Keratinocyte (primary cell): ENCODE results near the gene MVB12B. TPM values are rescaled to one million over a fixed set of nuclear protein-coding genes. Genes with fewer than 3 reads are reported as not detected.

Experiments used
- DNase-seq: peaks from one replicate; pipeline ENCODE4 v3.0.0-alpha.2; 2011; ENCODE audit warnings: low read depth, missing footprints, low spot score
- FAIRE-seq: peaks from 2 replicates; lab custom pipeline; 2011; peaks lifted over from hg19 to GRCh38; lab: Jason Lieb, UNC
- H2AFZ ChIP-seq: 2 replicates; pipeline ENCODE4 v1.6.0; 2012; ENCODE audit warnings: low read length, control low read depth, inconsistent platforms; ENCODE audit not compliant: control insufficient read depth
- H3K27ac ChIP-seq: 2 replicates; pipeline ENCODE4 v1.5.1; 2011; ENCODE audit warnings: low read length; ENCODE audit not compliant: control insufficient read depth, insufficient read depth
- H3K27me3 ChIP-seq: 3 replicates; pipeline ENCODE4 v1.6.0; 2011; ENCODE audit warnings: low read length; ENCODE audit not compliant: control insufficient read depth, insufficient read depth; ENCODE audit errors: extremely low read depth
- H3K36me3 ChIP-seq, 2 experiments: 2 replicates in 1 of 2; 3 replicates in 1 of 2; pipeline ENCODE4 v1.5.1; 2011; ENCODE audit warnings: low read length in 2 of 2, mild to moderate bottlenecking in 1 of 2; ENCODE audit not compliant: control insufficient read depth in 2 of 2, insufficient read depth in 2 of 2; ENCODE audit errors: extremely low read depth in 1 of 2
- H3K4me1 ChIP-seq: 3 replicates; pipeline ENCODE4 v1.5.1; 2011; ENCODE audit warnings: low read length; ENCODE audit not compliant: control insufficient read depth, insufficient read depth; ENCODE audit errors: extremely low read depth
- H3K4me2 ChIP-seq: 3 replicates; pipeline ENCODE4 v1.6.0; 2011; ENCODE audit warnings: low read depth, low read length; ENCODE audit not compliant: control insufficient read depth, insufficient read depth; ENCODE audit errors: extremely low read depth
- H3K4me3 ChIP-seq, 3 experiments: fragments of 200-600 bp in 1 of 3; sonication (generic) in 1 of 3; 2 replicates in 2 of 3; 3 replicates in 1 of 3; pipeline ENCODE4 v1.5.1; 2011 to 2016; ENCODE audit warnings: low read length in 3 of 3, mild to moderate bottlenecking in 3 of 3, control low read depth in 2 of 3, inconsistent platforms in 1 of 3, low read depth in 1 of 3, mixed read lengths in 1 of 3, mixed run types in 1 of 3, moderate library complexity in 1 of 3; ENCODE audit not compliant: control insufficient read depth in 2 of 3, insufficient read depth in 2 of 3; ENCODE audit errors: extremely low read depth in 1 of 3
- H3K79me2 ChIP-seq: 2 replicates; pipeline ENCODE4 v1.6.0; 2012; ENCODE audit warnings: low read length; ENCODE audit not compliant: control insufficient read depth, insufficient read depth
- H3K9ac ChIP-seq: 3 replicates; pipeline ENCODE4 v1.6.0; 2011; ENCODE audit warnings: low read length; ENCODE audit not compliant: control insufficient read depth, insufficient read depth; ENCODE audit errors: extremely low read depth
- H3K9me1 ChIP-seq: 3 replicates; pipeline ENCODE4 v1.6.0; 2011; ENCODE audit warnings: low read length; ENCODE audit not compliant: control insufficient read depth, insufficient read depth; ENCODE audit errors: extremely low read depth
- H3K9me3 ChIP-seq: 2 replicates; pipeline ENCODE4 v1.5.1; 2012; ENCODE audit warnings: low read depth, low read length; ENCODE audit not compliant: control insufficient read depth
- H4K20me1 ChIP-seq: 3 replicates; pipeline ENCODE4 v1.6.0; 2011; ENCODE audit warnings: low read length; ENCODE audit not compliant: control insufficient read depth, insufficient read depth; ENCODE audit errors: extremely low read depth
- CTCF ChIP-seq, 3 experiments: IDR thresholded peaks in 1 of 3; conservative IDR thresholded peaks in 1 of 3; optimal IDR thresholded peaks in 1 of 3; 2 replicates in 2 of 3; 3 replicates in 1 of 3; pipeline versions ENCODE3 to v1.5.1; 2011; ENCODE audit warnings: low read length in 3 of 3, mild to moderate bottlenecking in 3 of 3, moderate library complexity in 2 of 3, control low read depth in 1 of 3, inconsistent platforms in 1 of 3; ENCODE audit not compliant: insufficient read depth in 2 of 3; ENCODE audit errors: extremely low read depth in 1 of 3
- EZH2 ChIP-seq: IDR thresholded peaks from one replicate; pipeline ENCODE4 v1.6.1; 2012; ENCODE audit warnings: inconsistent platforms, mild to moderate bottlenecking, low read length, moderate library complexity
- dilution Hi-C: fragments of 300-500 bp; cut with MboI; formaldehyde crosslinking; loops from one replicate; pipeline ENCODE4 v1.7.0; 2020; ENCODE audit warnings: low sequenced_read_pairs; ENCODE audit not compliant: extremely low pct_ligation_motif_present
- polyA plus RNA-seq, 5 experiments: library from polyadenylated mRNA; depleted of rRNA in 3 of 5; stranded (reverse) in 3 of 5; stranded (forward) in 1 of 5; unstranded in 1 of 5; fragments of >200 nt; gene quantifications; 1 replicate in 1 of 5; 2 replicates in 3 of 5; 3 replicates in 1 of 5; pipeline versions ENCODE4 v1.2.1 to v1.2.3, GENCODE V29; 2011 to 2012; ENCODE audit warnings: missing spikeins in 2 of 5, low read depth in 1 of 5, low replicate concordance in 1 of 5

Gene MVB12B
- polyA plus RNA-seq, 1 donor (not counting 4 experiments of a cell fraction or from before 2014, with no cell fraction given): 1.2 TPM

DNA sequence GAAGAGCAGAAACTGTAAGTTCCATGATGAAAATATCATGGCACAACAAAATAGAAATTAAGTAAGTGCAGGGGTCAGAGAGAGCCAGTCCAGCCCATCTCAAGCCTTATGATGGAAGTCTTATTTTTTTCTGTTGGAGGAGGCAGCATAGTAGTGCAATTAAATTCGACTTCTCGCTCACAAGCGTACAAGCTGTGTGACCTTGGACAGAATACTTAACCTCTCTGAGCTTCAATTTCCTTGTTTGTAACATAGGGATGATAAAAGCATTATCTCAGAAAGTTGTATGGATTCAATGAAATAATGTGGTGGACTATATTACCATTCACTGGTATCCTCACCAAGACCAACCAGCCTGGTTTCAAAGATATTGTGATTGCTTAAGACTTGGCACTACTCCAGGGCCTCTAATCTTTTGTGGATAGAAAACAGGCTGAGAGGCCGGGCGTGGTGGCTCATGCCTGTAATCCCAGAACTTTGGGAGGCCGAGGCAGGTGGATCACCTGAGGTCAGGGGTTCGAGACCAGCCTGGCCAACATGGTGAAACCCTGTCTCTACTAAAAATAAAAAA, 26.8 kb upstream of the MVB12B start:
- H3K79me2 ChIP-seq: no peaks in the 10 kb centered on the region
- no peak overlapping the region for H3K4me3 ChIP-seq
- no peak overlapping the region for H3K27ac ChIP-seq
- H3K36me3 ChIP-seq: no peaks in the 10 kb centered on the region
- TF ChIP-seq EZH2: no peak
- dilution Hi-C loops: no loop called here
- no peaks in the 10 kb centered on the region for H3K9me1 ChIP-seq
- DNase-seq (no peak), FAIRE-seq (no peak)
- H3K27me3 ChIP-seq: peaks cover 5% of the 10 kb centered on the region
- no peak overlapping the region for H2AFZ ChIP-seq
- no peak overlapping the region for H3K4me2 ChIP-seq
- H3K4me1 ChIP-seq: no peaks in the 10 kb centered on the region
- no peaks in the 10 kb centered on the region for H4K20me1 ChIP-seq
- H3K9ac ChIP-seq: no peak overlapping the region
- no peaks in the 10 kb centered on the region for H3K9me3 ChIP-seq

DNA sequence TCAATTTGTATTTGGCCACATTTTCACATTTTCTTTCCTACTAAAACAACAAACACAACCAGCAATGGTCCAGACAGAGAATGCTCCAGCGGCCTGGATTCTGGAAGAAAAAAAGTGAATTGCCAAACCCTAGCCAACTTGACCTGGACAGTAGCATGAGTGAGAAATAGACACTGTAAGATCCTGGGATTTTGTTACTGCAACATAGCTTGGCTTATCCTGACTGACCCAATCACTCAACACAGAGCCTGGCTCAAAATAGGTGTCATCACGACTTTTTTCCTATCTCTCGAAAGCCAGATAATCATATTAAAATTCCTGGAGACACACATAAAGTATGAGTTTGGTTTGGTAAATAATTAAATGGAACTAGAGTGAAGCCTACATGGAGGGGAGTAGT, 25.4 kb upstream of the MVB12B start:
- H3K79me2 ChIP-seq: no peaks in the 10 kb centered on the region
- DNase-seq (no peak), FAIRE-seq (no peak)
- no peaks in the 10 kb centered on the region for H3K36me3 ChIP-seq
- H3K27me3 ChIP-seq: peaks cover 5% of the 10 kb centered on the region
- no peak overlapping the region for H3K9ac ChIP-seq
- H3K27ac ChIP-seq: no peak overlapping the region
- H4K20me1 ChIP-seq: no peaks in the 10 kb centered on the region
- H3K4me1 ChIP-seq: no peaks in the 10 kb centered on the region
- H3K4me2 ChIP-seq: no peak overlapping the region
- no peaks in the 10 kb centered on the region for H3K9me1 ChIP-seq
- TF ChIP-seq EZH2 (no peak), CTCF (optimal IDR thresholded peaks at IDR 0.05 in 1 of 3, IDR thresholded peaks at IDR 0.05 in 1 of 3, conservative IDR thresholded peaks at IDR 0.05 in 1 of 3; ENCODE audit: extremely low read depth in 1 of 3, insufficient read depth in 2 of 3, low read length in 3 of 3) (no peak)
- H2AFZ ChIP-seq: no peak overlapping the region
- H3K9me3 ChIP-seq: no peaks in the 10 kb centered on the region
- no peak overlapping the region for H3K4me3 ChIP-seq
- dilution Hi-C loops: no loop called here
